Ovary (tissue), 9 donors: ENCODE results near the gene SNAP47. TPM values are rescaled to one million over a fixed set of nuclear protein-coding genes. Genes with fewer than 3 reads are reported as not detected.
A peak's percentile ranks its signal among the peaks of the same experiment; 100 is the strongest.

Source experiments
- DNase-seq, 5 donors: peaks; one replicate each; pipeline ENCODE4 v3.0.0-alpha.2; 2019 to 2020
- H3K27ac ChIP-seq, 2 donors: fragments of 200-600 bp; one replicate each; pipeline versions ENCODE4 v1.5.1 to v1.8.0; 2019 to 2022
- H3K27me3 ChIP-seq: fragments of 200-600 bp; one replicate; pipeline ENCODE4 v1.8.0; 2022
- H3K36me3 ChIP-seq: fragments of 200-600 bp; sonication (generic); one replicate; pipeline ENCODE4 v1.5.1; 2019
- H3K4me1 ChIP-seq: one replicate; pipeline ENCODE4 v1.8.1; 2013; ENCODE audit warnings: mild to moderate bottlenecking, moderate library complexity; ENCODE audit not compliant: insufficient read depth
- H3K4me3 ChIP-seq: fragments of 200-600 bp; sonication (generic); one replicate; pipeline ENCODE4 v1.5.1; 2017
- H3K9me3 ChIP-seq, 2 donors: fragments of 200-600 bp in 1 of 2; sonication (generic) in 1 of 2; one replicate each; pipeline versions ENCODE4 v1.5.1 to v1.8.1; 2013 to 2019; ENCODE audit warnings: mild to moderate bottlenecking in 1 of 2, moderate library complexity in 1 of 2
- CTCF ChIP-seq, 3 donors: fragments of 450-650 bp in 2 of 3; fragments of 200-600 bp in 1 of 3; IDR thresholded peaks; one replicate each; pipeline versions ENCODE4 v1.5.1 to v1.8.0; 2016 to 2022; ENCODE audit warnings: antibody characterized with exemption in 3 of 3, mild to moderate bottlenecking in 1 of 3
- EP300 ChIP-seq: sonication (generic); formaldehyde crosslinking; IDR thresholded peaks from one replicate; pipeline ENCODE4 v1.6.1; 2017; ENCODE audit warnings: antibody characterized with exemption
- POLR2A ChIP-seq: fragments of 450-650 bp; IDR thresholded peaks from one replicate; pipeline ENCODE4 v1.6.1; 2017; ENCODE audit warnings: antibody characterized with exemption, mild to moderate bottlenecking, moderate library complexity
- WGBS, 3 donors: extraction: QIAGEN DNeasy Blood & Tissue Kit in 1 of 3; methylation state at CpG; one replicate each; pipeline versions ENCODE4 v1.1.5 to v1.1.7; 2013 to 2017; 5-methylcytosine and 5-hydroxymethylcytosine counted together
- intact Hi-C, 4 donors: fragments of 100-400 bp; cut with DNase I; formaldehyde crosslinking; loops; one replicate each; pipeline versions ENCODE4 v1.11.0 to v1.15.1; 2022 to 2023
- polyA plus RNA-seq, 2 donors: library from polyadenylated mRNA; stranded (reverse); fragments of 200-250 nt in 1 of 2; fragments of 350-450 nt in 1 of 2; fragmentation: Illumina TruSeq in 1 of 2; extraction: RNeasy Lipid Tissue Mini Kit (QIAGEN cat#74804) in 1 of 2; gene quantifications; one replicate each; pipeline ENCODE4 v1.2.3, GENCODE V29; 2013 to 2014
- total RNA-seq, 7 donors: library from RNA; depleted of rRNA in 2 of 7; stranded (reverse); fragments of >200 nt in 2 of 7; fragmentation: NEBNext Ultra II Directional in 3 of 7; extraction: Animal tissue kit (Norgen Biotek cat#: 25700) in 3 of 7; gene quantifications; one replicate each; pipeline versions ENCODE4 v1.1.0 to v1.2.4, GENCODE V29; 2016 to 2023
- donor health status: DM: no; HTN: no; CAD: no; lungs with moderate emphysema.
- donor health status: DM: no; HTN: no; CAD: no.
- donor health status: Bipolar disorder and iron deficiency.
- donor health status: DM: yes; HTN: yes; CAD: no.
- donor health status: DM: no; HTN: no; CAD: no.
- donor health status: DM: yes; HTN: yes; CAD: no.

The SNAP47 gene
- total and polyA plus RNA-seq, 9 donors, result 43.5 to 135 (median 83.9) TPM

- 88 to 93% (median 90%) methylated on average over 13 of the region's 13 CpGs for WGBS, 3 donors
- intact Hi-C loops, result no loop called here
Observed at GRCh38 chr1:227774051-227774731, 39.0 kb downstream of the SNAP47 start.

GRCh38 chr1:227774821-227775661, 39.8 kb downstream of the SNAP47 start:
- no peak overlapping the region for H3K27ac ChIP-seq
- no peak overlapping the region for H3K4me3 ChIP-seq
- TF ChIP-seq POLR2A (no peak), EP300 (no peak), CTCF (IDR thresholded peaks at IDR 0.05) (no peak)
- no peaks in the 10 kb centered on the region for H3K4me1 ChIP-seq
- intact Hi-C loops, result no loop called here
- no peaks in the 10 kb centered on the region for H3K9me3 ChIP-seq
- H3K27me3 ChIP-seq, result no peaks in the 10 kb centered on the region
- no peaks in the 10 kb centered on the region for H3K36me3 ChIP-seq
- peak in 1 of 5 donors; percentile 31 for DNase-seq
- 78 to 79% (median 78%) methylated on average over 32 to 42 of the region's 42 CpGs for WGBS, 3 donors

More at GRCh38 chr1:227774051-227774731, 39.0 kb downstream of the SNAP47 start:
- no peak for TF ChIP-seq POLR2A
- no peak for TF ChIP-seq EP300
- TF ChIP-seq CTCF (IDR thresholded peaks at IDR 0.05), result no peak
- H3K27ac ChIP-seq, result no peak overlapping the region
- H3K27me3 ChIP-seq, result no peaks in the 10 kb centered on the region
- H3K4me1 ChIP-seq, result no peaks in the 10 kb centered on the region
- no peak for DNase-seq
- no peaks in the 10 kb centered on the region for H3K9me3 ChIP-seq
- H3K4me3 ChIP-seq, result no peak overlapping the region
- no peaks in the 10 kb centered on the region for H3K36me3 ChIP-seq

GRCh38 chr1:227775841-227776240, 40.6 kb downstream of the SNAP47 start:
- no peaks in the 10 kb centered on the region for H3K9me3 ChIP-seq
- no peaks in the 10 kb centered on the region for H3K27me3 ChIP-seq
- no peaks in the 10 kb centered on the region for H3K36me3 ChIP-seq
- no peak for TF ChIP-seq POLR2A
- TF ChIP-seq EP300, result no peak
- no peak for TF ChIP-seq CTCF (IDR thresholded peaks at IDR 0.05)
- H3K4me1 ChIP-seq, result no peaks in the 10 kb centered on the region
- WGBS, 3 donors, result 89 to 95% (median 91%) methylated on average over 10 of the region's 10 CpGs
- no peak overlapping the region for H3K4me3 ChIP-seq
- no peak overlapping the region for H3K27ac ChIP-seq
- intact Hi-C loops, result no loop called here
- peak in 2 of 5 donors; percentile 14 to 27 for DNase-seq

- H3K27ac ChIP-seq, result no peak overlapping the region
Observed at GRCh38 chr1:227776331-227776771, 41.1 kb downstream of the SNAP47 start.

More at GRCh38 chr1:227776331-227776771, 41.1 kb downstream of the SNAP47 start:
- intact Hi-C loops, result no loop called here
- 84 to 92% (median 87%) methylated on average over 7 of the region's 7 CpGs for WGBS, 3 donors
- Histone ChIP-seq H3K27me3 (no peaks in the 10 kb centered on the region), H3K9me3 (no peaks in the 10 kb centered on the region), H3K36me3 (no peaks in the 10 kb centered on the region), H3K4me3 (no peak overlapping the region), H3K4me1 (no peaks in the 10 kb centered on the region)
- TF ChIP-seq EP300 (no peak), CTCF (IDR thresholded peaks at IDR 0.05) (no peak), POLR2A (no peak)
- DNase-seq, result peak in 1 of 5 donors; percentile 19
